Lower leg skin (tissue), 3 donors: ENCODE measurements around the gene BDH1.

ENCODE experiments used
- POLR2A ChIP-seq, 2 donors: fragments of 450-650 bp; IDR thresholded peaks; one replicate each; pipeline ENCODE4 v1.6.1; 2016 to 2017; ENCODE audit warnings: antibody characterized with exemption in 2 of 2, mild to moderate bottlenecking in 1 of 2, moderate library complexity in 1 of 2
- TF ChIP-seq, protein P1 (sequence below), 3 donors: fragments of 450-650 bp; IDR thresholded peaks; one replicate each; pipeline ENCODE4 v1.5.1; 2016; ENCODE audit warnings: antibody characterized with exemption in 3 of 3, mild to moderate bottlenecking in 3 of 3, moderate library complexity in 2 of 3

DNA sequence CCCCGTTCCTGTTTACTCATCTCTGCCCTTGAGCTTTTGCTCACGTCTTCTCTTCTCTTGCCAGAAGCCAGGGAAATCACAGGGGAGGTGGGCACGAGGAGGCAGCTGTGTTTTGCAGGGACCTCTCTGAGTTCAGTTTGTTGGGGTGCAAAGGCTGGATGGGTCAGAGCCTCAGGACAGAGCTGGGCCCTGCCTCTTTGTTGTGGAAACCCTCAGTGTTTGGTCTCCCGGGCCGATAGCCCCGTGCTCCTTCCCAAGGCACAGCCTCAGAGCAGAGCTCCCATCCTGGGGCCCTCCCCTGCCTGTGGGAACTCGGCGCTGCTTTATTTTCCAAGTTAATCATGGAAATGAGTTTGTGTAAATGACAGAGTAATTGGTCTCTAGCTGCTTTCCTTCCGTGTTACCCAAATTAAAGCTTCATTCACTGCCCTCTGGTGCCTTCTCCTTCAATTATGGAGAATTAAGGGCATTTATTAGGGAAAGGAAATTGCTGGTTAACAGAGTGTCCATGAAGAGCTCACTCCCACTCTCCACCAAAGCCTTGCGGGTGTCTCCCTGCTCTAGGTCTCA, 40.9 kb downstream of the BDH1 start:
- TF ChIP-seq, protein P1, sequence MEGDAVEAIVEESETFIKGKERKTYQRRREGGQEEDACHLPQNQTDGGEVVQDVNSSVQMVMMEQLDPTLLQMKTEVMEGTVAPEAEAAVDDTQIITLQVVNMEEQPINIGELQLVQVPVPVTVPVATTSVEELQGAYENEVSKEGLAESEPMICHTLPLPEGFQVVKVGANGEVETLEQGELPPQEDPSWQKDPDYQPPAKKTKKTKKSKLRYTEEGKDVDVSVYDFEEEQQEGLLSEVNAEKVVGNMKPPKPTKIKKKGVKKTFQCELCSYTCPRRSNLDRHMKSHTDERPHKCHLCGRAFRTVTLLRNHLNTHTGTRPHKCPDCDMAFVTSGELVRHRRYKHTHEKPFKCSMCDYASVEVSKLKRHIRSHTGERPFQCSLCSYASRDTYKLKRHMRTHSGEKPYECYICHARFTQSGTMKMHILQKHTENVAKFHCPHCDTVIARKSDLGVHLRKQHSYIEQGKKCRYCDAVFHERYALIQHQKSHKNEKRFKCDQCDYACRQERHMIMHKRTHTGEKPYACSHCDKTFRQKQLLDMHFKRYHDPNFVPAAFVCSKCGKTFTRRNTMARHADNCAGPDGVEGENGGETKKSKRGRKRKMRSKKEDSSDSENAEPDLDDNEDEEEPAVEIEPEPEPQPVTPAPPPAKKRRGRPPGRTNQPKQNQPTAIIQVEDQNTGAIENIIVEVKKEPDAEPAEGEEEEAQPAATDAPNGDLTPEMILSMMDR (IDR thresholded peaks at IDR 0.05): no peak
- TF ChIP-seq POLR2A (IDR thresholded peaks at IDR 0.05): no peak
